Urinary bladder (tissue), 4 donors: ENCODE measurements around the gene BHLHE23. TPM values are rescaled to one million over a fixed set of nuclear protein-coding genes. Genes with fewer than 3 reads are reported as not detected.

Experiments used
- DNase-seq: peaks from one replicate; pipeline ENCODE4 v3.0.0-alpha.2; 2015; ENCODE audit errors: extremely low spot score
- H3K27ac ChIP-seq: one replicate; pipeline ENCODE4 v1.5.1; 2013; ENCODE audit warnings: low read depth, mild to moderate bottlenecking, moderate library complexity
- H3K36me3 ChIP-seq: one replicate; pipeline ENCODE4 v1.6.1; 2013; ENCODE audit warnings: mild to moderate bottlenecking, moderate library complexity; ENCODE audit not compliant: insufficient read depth
- H3K4me1 ChIP-seq: one replicate; pipeline ENCODE4 v1.6.1; 2013; ENCODE audit warnings: mild to moderate bottlenecking, moderate library complexity; ENCODE audit not compliant: insufficient read depth
- H3K4me3 ChIP-seq: one replicate; pipeline ENCODE4 v1.5.1; 2013; ENCODE audit warnings: low read depth, low read length
- WGBS: extraction: QIAGEN DNeasy Blood & Tissue Kit; methylation state at CpG from one replicate; pipeline ENCODE4 v1.1.7; 2013; 5-methylcytosine and 5-hydroxymethylcytosine counted together
- polyA plus RNA-seq: library from polyadenylated mRNA; stranded (reverse); fragments of 200-250 nt; gene quantifications from one replicate; pipeline ENCODE4 v1.2.3, GENCODE V29; 2013
- total RNA-seq: library from RNA; depleted of rRNA; stranded (reverse); fragments of >200 nt; gene quantifications from one replicate; pipeline ENCODE4 v1.2.3, GENCODE V29; 2014
- donor health status: healthy with polysubstance abuse.
- donor health status: healthy.

Gene BHLHE23
- total and polyA plus RNA-seq, 2 donors, result 0.26 TPM; not detected in 1

DNA sequence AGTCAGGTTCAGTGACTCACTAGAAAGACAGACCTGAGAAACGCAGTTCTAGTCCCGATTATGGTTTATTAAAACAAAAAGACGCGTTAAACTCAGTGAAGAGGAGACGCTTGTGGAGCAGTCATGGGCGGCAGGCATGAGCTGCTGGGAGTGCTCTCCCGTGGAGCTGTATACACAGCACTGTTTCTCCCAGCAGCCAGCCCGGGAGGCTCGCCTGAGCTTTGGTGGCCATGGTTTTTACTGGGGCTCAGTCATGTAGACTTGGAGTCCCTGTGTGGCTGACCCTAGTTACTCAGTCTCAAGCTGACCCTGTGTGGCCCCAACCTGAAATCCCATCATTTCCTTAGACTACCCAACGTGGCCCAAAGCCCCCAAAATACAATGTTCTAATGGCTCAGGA, 41.2 kb upstream of the BHLHE23 start:
- 89% methylated on average over 10 of the region's 10 CpGs for WGBS
- Histone ChIP-seq H3K27ac (no peak overlapping the region), H3K4me1 (no peaks in the 10 kb centered on the region), H3K4me3 (no peak overlapping the region), H3K36me3 (no peaks in the 10 kb centered on the region)
- DNase-seq, result no peak

DNA sequence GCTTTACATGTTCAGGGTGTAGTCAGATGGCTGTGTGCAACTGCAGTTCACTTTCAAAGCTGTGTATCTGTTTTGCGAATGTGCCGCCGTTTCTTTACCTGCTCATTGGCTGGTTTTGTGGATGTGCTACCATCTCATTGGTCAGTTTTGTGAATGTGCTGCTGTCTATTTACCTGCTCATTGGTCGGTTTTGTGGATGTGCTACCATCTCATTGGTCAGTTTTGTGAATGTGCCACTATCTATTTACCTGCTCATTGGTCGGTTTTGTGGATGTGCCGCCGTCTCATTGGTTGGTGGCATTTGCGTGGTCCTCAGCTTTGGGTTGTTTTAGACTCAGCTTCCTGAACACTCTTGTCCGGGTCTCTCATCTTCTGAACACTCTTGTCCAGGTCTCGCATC, 40.5 kb upstream of the BHLHE23 start:
- 95% methylated on average over 10 of the region's 10 CpGs for WGBS
- no peaks in the 10 kb centered on the region for H3K4me1 ChIP-seq
- H3K4me3 ChIP-seq, result no peak overlapping the region
- DNase-seq, result no peak
- no peak overlapping the region for H3K27ac ChIP-seq
- no peaks in the 10 kb centered on the region for H3K36me3 ChIP-seq

DNA sequence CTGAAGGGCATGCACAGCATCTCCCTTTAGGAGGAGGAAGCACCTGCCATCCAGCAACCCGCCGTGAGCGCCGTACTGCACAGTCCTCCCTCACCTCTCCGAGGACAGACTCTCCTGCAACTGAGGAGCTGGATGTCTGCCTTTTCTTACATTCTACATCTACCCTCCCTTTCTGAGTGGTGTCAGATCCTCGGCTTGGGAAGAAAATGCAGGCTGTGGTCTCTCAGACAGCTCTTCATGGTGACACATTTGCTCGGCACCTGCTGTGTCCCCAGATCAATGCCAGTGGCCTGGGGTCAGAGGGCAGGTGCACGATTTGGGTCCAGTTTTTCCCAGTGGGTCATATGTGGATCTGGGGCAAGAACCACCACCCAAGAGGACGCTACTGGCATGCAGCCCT, 40.1 kb upstream of the BHLHE23 start:
- no peaks in the 10 kb centered on the region for H3K4me1 ChIP-seq
- no peak overlapping the region for H3K27ac ChIP-seq
- no peaks in the 10 kb centered on the region for H3K36me3 ChIP-seq
- no peak for DNase-seq
- 80% methylated on average over 9 of the region's 9 CpGs for WGBS
- no peak overlapping the region for H3K4me3 ChIP-seq

DNA sequence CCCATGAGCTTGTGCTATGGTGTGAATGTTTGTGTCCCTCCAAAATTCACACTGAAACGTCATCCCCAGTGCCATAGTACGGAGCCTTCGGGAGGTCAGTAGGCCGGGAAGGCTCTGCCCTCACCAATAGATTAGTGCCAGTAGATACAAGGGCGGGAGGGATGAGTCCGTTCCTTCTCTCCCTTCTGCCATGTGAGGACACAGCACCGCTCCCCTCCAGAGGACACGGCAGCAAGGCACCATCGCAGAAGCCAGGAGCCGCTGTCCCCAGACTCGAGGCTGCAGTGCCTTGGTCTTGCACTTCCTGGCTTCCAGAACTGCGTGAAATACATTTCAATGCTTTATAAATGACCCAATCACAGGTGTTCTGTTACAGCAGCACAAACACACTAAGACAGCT, 39.2 kb upstream of the BHLHE23 start:
- Histone ChIP-seq H3K27ac (no peak overlapping the region), H3K4me1 (no peaks in the 10 kb centered on the region), H3K36me3 (no peaks in the 10 kb centered on the region), H3K4me3 (no peak overlapping the region)
- 67% methylated on average over 12 of the region's 12 CpGs for WGBS
- DNase-seq, result no peak

DNA sequence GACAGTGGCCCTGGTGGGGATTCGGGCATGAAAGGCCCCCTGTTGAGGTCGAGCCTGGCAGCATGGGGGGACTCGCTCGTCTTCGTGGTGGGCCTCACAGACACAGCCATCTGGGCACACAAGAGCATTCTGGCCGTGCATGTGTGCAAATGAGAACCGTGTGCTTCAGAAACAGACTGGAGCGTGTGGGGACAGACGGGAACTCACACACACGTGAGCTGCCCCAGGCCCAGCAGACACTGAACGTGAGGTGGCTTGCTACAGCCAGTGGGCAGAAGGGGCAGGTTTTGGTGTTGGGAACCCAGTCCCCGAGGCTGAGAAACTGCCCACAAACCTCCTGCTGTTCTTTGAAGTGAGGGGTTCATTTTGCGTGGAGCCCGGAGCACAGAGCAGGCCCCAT, 38.6 kb upstream of the BHLHE23 start:
- Histone ChIP-seq H3K4me3 (no peak overlapping the region), H3K4me1 (no peaks in the 10 kb centered on the region), H3K27ac (no peak overlapping the region), H3K36me3 (no peaks in the 10 kb centered on the region)
- 72% methylated on average over 14 of the region's 14 CpGs for WGBS
- DNase-seq, result no peak

DNA sequence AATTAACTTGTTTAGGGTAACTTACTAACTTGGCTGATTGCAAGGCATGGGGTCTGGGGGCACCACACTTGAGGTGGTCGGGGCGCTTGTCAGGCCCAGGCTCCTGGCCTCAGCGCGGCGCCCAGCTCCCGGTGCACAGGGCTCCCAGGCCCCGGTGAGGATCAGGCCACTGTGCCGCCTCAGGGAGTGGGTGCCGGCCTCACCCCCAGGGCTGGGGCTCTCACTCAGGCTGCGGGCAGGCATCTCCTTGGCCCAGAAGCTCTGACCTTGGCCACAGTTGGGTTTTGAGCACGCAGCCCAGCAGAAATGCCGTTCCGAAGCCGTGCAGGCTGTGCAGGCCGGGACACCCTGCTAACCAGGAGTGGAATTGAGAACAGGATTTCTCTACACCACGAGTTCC, 37.8 kb upstream of the BHLHE23 start:
- H3K36me3 ChIP-seq, result no peaks in the 10 kb centered on the region
- no peak overlapping the region for H3K4me3 ChIP-seq
- no peak overlapping the region for H3K27ac ChIP-seq
- no peak for DNase-seq
- WGBS, result 72% methylated on average over 16 of the region's 16 CpGs
- no peaks in the 10 kb centered on the region for H3K4me1 ChIP-seq

DNA sequence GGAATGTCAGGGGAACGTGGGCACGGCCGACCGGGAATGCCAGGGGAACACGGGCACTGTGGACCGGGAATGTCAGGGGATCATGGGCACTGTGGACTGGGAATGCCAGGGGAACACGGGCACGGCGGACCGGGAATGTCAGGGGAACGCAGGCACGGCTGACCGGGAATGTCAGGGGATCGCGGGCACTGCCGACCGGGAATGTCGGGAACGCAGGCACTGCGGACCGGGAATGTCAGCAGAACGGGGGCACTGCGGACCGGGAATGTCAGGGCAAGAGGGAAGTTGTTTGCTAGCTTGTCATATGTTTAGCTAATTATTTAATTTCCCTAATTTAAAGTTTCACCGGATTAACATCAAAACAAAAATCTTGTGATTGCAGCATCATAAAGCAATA, 37.4 kb upstream of the BHLHE23 start:
- WGBS, result 77% methylated on average over 25 of the region's 25 CpGs
- Histone ChIP-seq H3K27ac (no peak overlapping the region), H3K4me3 (no peak overlapping the region), H3K4me1 (no peaks in the 10 kb centered on the region), H3K36me3 (no peaks in the 10 kb centered on the region)
- DNase-seq, result no peak

DNA sequence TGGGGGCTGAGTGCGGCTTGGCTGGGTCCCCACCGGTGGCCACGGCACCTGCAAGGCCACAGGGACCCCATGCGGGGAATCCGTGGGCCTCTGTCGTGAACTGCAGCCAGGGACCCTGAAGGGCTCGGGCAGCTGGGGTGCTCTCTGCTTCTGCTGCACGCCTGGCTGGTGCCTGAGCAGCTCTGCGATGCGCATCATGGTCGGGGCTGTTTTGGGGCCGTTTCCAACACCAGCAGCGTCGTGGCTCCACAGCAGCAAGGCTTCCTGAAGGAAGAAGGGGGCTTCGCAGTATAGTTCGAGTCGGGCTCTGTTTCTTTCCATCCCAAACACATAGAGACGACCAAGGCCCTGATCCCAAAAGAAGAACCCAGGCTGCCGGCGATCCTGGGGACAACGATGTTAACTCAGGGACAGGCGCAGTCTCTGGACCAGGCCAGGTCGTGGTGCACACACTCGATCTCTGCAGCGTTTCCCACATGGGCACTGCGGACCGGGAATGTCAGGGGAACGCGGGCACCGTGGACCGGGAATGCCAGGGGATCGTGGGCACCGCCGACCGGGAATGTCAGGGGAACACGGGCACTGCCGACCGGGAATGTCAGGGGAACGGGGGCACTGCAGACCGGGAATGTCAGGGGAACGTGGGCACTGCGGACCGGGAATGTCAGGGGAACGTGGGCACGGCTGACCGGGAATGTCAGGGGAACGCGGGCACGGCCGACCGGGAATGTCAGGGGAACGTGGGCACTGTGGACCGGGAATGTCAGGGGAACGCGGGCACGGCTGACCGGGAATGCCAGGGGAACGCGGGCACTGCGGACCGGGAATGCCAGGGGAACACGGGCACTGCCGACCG, 36.8 kb upstream of the BHLHE23 start:
- H3K27ac ChIP-seq, result no peak overlapping the region
- no peak overlapping the region for H3K4me3 ChIP-seq
- no peak for DNase-seq
- no peaks in the 10 kb centered on the region for H3K4me1 ChIP-seq
- 89% methylated on average over 64 of the region's 64 CpGs for WGBS
- H3K36me3 ChIP-seq, result no peaks in the 10 kb centered on the region

DNA sequence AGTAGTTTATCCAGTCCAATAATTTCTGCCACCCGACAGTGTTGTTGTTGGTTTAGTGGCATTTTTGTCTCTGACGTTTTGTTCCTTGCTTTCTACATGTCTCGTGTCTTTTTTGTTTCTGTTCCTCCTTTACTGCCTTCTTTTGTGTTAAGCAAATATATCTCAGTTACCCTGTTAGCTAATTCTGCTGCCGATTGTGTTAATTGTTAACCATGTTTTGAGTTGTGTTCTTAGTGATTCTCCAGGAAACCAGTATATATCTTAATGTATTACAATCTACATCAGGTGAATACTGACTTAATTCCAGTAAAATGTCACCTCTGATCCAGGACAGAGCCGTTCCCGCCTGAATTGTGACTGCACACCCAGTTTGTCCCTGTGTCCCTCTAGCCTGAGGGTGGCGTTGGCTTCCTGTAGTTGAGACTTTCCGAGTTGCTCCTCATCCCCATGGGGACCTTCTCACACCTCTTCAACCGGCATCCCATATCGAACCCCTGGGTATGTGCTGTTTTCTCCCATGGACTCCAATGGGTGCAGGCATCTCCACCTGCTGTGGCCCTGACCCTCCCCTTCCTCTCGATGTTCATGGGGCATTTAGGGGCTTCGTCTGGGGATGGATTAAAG, 35.8 kb upstream of the BHLHE23 start:
- no peak overlapping the region for H3K4me3 ChIP-seq
- H3K27ac ChIP-seq, result no peak overlapping the region
- 58% methylated on average over 12 of the region's 12 CpGs for WGBS
- no peak for DNase-seq
- no peaks in the 10 kb centered on the region for H3K4me1 ChIP-seq
- H3K36me3 ChIP-seq, result no peaks in the 10 kb centered on the region

DNA sequence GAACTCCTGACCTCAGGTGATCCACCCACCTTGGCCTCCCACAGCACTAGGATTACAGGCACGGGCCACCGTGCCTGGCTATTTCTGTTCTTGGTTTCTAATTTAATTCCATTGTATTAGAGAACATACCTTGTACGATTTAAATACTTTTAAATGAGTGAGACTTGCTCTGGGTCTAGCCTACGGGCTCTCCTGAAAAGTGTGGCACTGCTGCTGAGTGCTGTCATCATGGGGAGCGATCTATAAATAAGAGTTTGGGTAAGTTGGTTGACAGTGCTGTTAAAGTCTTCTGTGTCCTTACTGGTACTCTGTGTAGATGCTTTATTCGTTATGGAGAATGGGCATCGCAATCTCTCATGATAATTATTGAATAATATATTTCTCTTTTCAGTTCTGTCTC, 35.0 kb upstream of the BHLHE23 start:
- H3K36me3 ChIP-seq, result no peaks in the 10 kb centered on the region
- no peak for DNase-seq
- no peak overlapping the region for H3K4me3 ChIP-seq
- WGBS, result 78% methylated on average over 7 of the region's 7 CpGs
- H3K27ac ChIP-seq, result no peak overlapping the region
- no peaks in the 10 kb centered on the region for H3K4me1 ChIP-seq

DNA sequence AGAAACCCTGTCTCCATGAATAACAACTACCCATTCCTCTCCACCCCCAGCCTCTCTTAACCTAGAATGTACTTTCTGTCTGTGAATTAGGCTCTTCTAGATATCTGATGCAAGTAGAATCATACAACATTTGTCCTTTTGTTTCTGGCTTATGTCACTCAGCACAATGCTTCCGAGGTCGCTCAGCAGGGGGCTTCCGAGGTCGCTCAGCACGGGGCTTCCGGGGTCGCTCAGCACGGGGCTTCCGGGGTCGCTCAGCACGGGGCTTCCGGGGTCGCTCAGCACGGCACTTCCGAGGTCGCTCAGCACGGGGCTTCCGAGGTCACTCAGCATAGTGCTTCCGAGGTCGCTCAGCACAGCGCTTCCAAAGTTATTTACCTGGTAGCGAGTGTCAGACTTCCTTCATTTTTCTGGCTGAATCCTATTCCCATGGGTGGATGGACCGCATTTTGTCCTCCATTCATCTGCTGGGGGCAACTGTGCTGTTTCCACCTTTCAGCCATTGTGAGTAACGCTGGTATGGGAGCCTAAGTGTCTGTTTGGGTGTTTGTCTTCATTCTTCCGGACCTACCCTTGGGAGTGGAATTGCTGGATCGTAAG, 31.0 kb upstream of the BHLHE23 start:
- DNase-seq, result no peak
- 62% methylated on average over 26 of the region's 26 CpGs for WGBS
- no peaks in the 10 kb centered on the region for H3K36me3 ChIP-seq

DNA sequence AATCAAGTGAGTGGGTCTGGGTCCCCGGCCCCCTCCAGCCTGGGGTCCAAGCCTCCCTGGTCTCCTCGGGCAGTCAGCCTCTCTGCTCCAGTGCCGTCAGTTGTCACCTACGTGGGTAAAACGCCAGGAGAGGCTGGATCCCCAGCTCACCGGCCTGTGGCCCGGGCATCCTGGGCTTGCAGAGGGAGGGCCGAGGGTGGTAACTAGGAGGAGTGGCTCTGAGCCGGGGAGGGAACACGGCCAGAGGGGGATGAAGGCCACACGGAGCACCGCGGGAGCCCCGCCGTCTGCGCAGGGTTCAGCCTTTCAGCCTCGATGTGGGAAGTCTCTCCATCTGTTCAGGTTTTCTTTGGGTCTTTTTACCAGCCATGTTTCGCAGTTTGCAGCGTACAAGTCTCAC, 29.5 kb upstream of the BHLHE23 start:
- Histone ChIP-seq H3K4me1 (no peaks in the 10 kb centered on the region), H3K4me3 (no peak overlapping the region), H3K27ac (no peak overlapping the region), H3K36me3 (no peaks in the 10 kb centered on the region)
- WGBS, result 21% methylated on average over 19 of the region's 19 CpGs
- DNase-seq, result no peak

More for the DNA sequence above, 31.0 kb upstream of the BHLHE23 start:
- Histone ChIP-seq H3K27ac (no peak overlapping the region), H3K4me3 (no peak overlapping the region), H3K4me1 (no peaks in the 10 kb centered on the region)

DNA sequence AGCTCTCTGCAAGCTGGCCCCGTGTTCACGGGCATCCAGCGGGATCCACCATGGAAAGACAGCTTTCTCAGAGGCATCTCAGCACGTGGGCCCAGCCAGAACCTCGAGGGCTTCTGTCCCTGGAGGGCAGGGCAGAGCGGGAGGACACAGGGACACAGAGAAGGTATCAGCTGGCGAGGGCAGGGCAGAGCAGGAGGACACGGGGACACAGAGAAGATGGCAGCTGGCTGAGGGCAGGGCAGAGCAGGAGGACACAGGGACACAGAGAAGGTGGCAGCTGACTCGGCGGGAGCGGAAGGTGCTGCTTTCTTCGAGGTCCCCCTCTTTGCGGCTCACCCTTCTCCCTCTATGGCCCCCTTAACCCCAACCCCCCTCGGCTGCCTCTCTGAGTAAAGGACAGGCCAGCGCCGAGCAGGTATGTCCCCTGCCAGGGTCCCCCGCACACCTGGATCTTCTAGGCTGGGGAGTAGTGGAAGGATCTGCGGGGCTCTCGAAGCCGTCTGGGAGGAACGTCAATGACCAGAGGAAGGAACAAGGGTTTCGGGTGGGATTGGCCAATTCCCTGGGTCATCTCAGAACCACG, 28.9 kb upstream of the BHLHE23 start:
- Histone ChIP-seq H3K27ac (no peak overlapping the region), H3K4me3 (no peak overlapping the region), H3K4me1 (no peaks in the 10 kb centered on the region), H3K36me3 (no peaks in the 10 kb centered on the region)
- DNase-seq, result no peak
- WGBS, result 84% methylated on average over 23 of the region's 23 CpGs
